ENCODE measurements around the gene BCO2. TPM values are rescaled to one million over a fixed set of nuclear protein-coding genes. Genes with fewer than 3 reads are reported as not detected.

Gene BCO2
- total RNA-seq, 3 donors from 2014 or later, result 3.4 to 10.8 (median 5.2) TPM

DNA sequence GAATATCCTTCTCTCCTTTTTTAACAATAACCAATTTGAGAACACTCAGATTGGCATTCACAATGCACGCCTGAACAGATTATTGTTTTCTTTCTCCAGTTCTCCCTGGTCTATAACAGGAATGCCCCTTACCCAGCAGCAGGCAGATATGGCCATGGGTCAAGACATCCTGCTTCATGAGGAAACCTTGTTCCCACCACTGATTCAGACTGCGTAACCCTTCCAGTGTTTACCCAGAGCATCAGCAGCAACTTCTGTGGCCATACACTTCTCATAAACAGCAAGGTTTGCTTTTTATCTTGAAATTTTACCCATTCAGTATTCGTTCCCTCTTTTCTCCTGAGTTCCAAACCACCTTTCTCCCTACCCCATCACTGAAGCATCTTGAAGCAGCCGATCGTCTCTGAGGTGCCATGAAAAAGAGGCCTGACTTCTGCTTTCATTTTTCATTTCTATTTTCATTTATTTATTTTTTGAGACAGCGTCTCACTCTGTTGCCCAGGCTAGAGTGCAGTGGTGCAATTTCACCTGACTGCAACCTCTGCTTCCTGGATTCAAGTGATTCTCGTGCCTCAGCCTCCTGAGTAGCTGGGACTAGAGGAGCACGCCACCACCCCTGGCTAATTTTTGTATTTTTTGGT is 60.6 kb downstream of the BCO2 start:
- intact Hi-C loops (cut with DNase I; ENCODE audit: low total_unique reads), result no loop called here
- no peaks in the 10 kb centered on the region for H3K4me1 ChIP-seq
- DNase-seq (ENCODE audit: low spot score in 2 of 2), result no peak

DNA sequence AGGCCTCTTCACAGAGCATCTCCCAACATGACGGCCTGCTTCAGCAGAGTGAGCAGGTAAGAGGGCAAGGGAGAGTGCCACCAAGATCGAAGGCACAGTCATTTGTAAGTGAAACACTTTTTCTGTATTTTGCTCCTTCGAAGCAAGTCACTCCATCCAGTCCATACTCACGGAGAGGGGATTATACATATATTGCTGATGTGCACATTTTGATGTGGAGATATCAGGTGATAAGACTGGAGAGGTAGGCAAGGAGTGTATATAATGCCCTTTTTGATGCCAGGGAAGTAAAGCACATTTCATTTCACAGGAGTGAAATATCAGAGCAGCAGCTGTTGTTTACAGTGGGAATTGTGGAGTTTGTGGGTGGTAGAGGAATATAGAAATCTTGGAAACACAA is 62.1 kb downstream of the BCO2 start:
- no peak overlapping the region for H3K4me3 ChIP-seq
- H3K9me3 ChIP-seq, result no peaks in the 10 kb centered on the region
- no peaks in the 10 kb centered on the region for H3K27me3 ChIP-seq
- peaks cover 0 to 6% of the 10 kb centered on the region in 2 donors for H3K4me1 ChIP-seq
- DNase-seq (ENCODE audit: low spot score in 2 of 2), result no peak
- no peaks in the 10 kb centered on the region for H3K36me3 ChIP-seq
- H3K27ac ChIP-seq, result no peak overlapping the region
- intact Hi-C loops (cut with DNase I; ENCODE audit: low total_unique reads), result no loop called here
- TF ChIP-seq POLR2AphosphoS5 (IDR thresholded peaks at IDR 0.05), result no peak
- TF ChIP-seq POLR2A (IDR thresholded peaks at IDR 0.05), result no peak
- TF ChIP-seq, protein P1, sequence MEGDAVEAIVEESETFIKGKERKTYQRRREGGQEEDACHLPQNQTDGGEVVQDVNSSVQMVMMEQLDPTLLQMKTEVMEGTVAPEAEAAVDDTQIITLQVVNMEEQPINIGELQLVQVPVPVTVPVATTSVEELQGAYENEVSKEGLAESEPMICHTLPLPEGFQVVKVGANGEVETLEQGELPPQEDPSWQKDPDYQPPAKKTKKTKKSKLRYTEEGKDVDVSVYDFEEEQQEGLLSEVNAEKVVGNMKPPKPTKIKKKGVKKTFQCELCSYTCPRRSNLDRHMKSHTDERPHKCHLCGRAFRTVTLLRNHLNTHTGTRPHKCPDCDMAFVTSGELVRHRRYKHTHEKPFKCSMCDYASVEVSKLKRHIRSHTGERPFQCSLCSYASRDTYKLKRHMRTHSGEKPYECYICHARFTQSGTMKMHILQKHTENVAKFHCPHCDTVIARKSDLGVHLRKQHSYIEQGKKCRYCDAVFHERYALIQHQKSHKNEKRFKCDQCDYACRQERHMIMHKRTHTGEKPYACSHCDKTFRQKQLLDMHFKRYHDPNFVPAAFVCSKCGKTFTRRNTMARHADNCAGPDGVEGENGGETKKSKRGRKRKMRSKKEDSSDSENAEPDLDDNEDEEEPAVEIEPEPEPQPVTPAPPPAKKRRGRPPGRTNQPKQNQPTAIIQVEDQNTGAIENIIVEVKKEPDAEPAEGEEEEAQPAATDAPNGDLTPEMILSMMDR (IDR thresholded peaks at IDR 0.05), result no peak

More for the DNA sequence above, 60.6 kb downstream of the BCO2 start:
- Histone ChIP-seq H3K36me3 (no peaks in the 10 kb centered on the region), H3K4me3 (no peak overlapping the region), H3K27ac (no peak overlapping the region), H3K9me3 (no peaks in the 10 kb centered on the region), H3K27me3 (no peaks in the 10 kb centered on the region)
- TF ChIP-seq, protein P1 (IDR thresholded peaks at IDR 0.05), result no peak

DNA sequence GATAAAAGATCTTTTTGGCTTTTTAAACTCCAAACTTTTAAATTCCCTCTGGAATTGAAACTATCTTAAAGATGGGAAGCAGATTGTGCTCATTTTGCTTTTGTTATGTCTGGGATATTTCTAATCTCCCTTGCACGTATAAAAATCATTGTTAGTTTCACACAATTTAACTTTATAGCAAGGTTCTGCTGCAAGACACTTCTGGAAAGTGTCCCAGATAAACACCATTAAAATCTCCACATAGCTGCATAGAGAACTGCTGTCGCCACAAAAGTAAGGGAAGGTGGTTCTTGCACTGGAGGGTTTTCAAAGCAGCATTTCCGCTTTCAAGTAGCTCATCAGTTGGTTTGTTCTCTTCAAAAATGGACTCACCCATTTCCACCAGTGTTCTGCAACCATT is 62.7 kb downstream of the BCO2 start:
- TF ChIP-seq POLR2AphosphoS5 (IDR thresholded peaks at IDR 0.05) (no peak), POLR2A (IDR thresholded peaks at IDR 0.05) (no peak)
- TF ChIP-seq, protein P1 (IDR thresholded peaks at IDR 0.05), result no peak
- H3K27ac ChIP-seq, result no peak overlapping the region
- no peak for DNase-seq (ENCODE audit: low spot score in 2 of 2)
- peaks cover 0 to 6% of the 10 kb centered on the region in 2 donors for H3K4me1 ChIP-seq
- H3K9me3 ChIP-seq, result no peaks in the 10 kb centered on the region
- H3K27me3 ChIP-seq, result no peaks in the 10 kb centered on the region
- no peak overlapping the region for H3K4me3 ChIP-seq
- H3K36me3 ChIP-seq, result no peaks in the 10 kb centered on the region
- intact Hi-C loops (cut with DNase I; ENCODE audit: low total_unique reads), result no loop called here

DNA sequence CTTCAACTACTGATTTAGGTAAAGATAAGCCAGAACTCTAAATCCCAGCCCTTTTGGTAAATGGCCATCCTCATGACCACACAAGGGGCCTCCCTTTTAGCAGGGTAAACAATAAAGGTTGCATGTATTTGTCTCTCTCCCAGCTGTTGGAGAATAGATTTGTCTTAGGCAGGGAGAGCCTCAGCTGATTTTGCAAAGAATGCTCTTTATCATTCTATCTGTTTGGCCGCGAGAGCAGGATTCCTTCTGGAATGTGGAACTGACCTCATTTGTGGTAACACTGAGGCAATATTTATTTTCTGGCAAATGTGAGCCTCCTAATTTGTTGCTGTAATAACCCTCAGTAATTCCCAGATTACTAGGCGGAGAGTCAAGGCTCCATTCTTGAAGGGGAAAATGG is 66.2 kb downstream of the BCO2 start:
- TF ChIP-seq POLR2A (IDR thresholded peaks at IDR 0.05), result no peak
- TF ChIP-seq POLR2AphosphoS5 (IDR thresholded peaks at IDR 0.05), result peak in 1 of 3 donors; percentile 29
- TF ChIP-seq, protein P1 (IDR thresholded peaks at IDR 0.05), result no peak
- no peaks in the 10 kb centered on the region for H3K27me3 ChIP-seq
- H3K9me3 ChIP-seq, result no peaks in the 10 kb centered on the region
- H3K27ac ChIP-seq, result peak overlapping the region; percentile 62 to 66
- no peak for DNase-seq (ENCODE audit: low spot score in 2 of 2)
- intact Hi-C loops (cut with DNase I; ENCODE audit: low total_unique reads), result no loop called here
- H3K4me1 ChIP-seq, result peaks cover 0 to 6% of the 10 kb centered on the region in 2 donors
- H3K36me3 ChIP-seq, result no peaks in the 10 kb centered on the region
- no peak overlapping the region for H3K4me3 ChIP-seq

DNA sequence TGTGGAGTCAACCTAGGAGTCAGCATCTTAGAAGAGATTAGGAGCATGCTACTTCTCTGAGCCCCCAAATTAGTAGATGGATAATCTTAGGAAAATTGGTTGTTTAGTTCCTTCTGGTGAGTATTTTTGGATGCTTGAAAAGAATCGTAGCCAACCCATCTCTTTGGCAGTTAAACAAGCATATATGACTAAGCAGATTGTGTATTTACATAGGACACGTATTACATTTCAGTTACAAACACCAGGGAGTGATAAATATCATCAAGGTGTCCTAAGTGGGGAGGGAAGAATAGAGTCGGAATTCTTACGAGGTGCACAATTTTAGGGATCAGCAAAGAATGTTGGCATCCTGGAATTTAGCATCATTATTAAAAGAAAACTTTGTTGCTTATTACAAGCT is 71.9 kb downstream of the BCO2 start:
- Histone ChIP-seq H3K27me3 (no peaks in the 10 kb centered on the region), H3K36me3 (no peaks in the 10 kb centered on the region), H3K4me1 (peaks cover 0 to under 1% of the 10 kb centered on the region in 2 donors), H3K9me3 (no peaks in the 10 kb centered on the region), H3K27ac (no peak overlapping the region), H3K4me3 (no peak overlapping the region)
- TF ChIP-seq, protein P1 (IDR thresholded peaks at IDR 0.05), result no peak
- TF ChIP-seq POLR2A (IDR thresholded peaks at IDR 0.05), result no peak
- TF ChIP-seq POLR2AphosphoS5 (IDR thresholded peaks at IDR 0.05), result no peak
- no peak for DNase-seq (ENCODE audit: low spot score in 2 of 2)
- intact Hi-C loops (cut with DNase I; ENCODE audit: low total_unique reads), result no loop called here

Data from breast epithelium (tissue), 4 donors.